ENCODE measurements around the gene SLC39A12. TPM values are rescaled to one million over a fixed set of nuclear protein-coding genes. Genes with fewer than 3 reads are reported as not detected.

The SLC39A12 gene
- total RNA-seq, 1 experiment from 2014 or later = not detected

GRCh38 chr10:18056583-18056982 lies 104.9 kb downstream of the SLC39A12 start:
- DNase-seq (ENCODE audit: low read depth) = no peak

DNA sequence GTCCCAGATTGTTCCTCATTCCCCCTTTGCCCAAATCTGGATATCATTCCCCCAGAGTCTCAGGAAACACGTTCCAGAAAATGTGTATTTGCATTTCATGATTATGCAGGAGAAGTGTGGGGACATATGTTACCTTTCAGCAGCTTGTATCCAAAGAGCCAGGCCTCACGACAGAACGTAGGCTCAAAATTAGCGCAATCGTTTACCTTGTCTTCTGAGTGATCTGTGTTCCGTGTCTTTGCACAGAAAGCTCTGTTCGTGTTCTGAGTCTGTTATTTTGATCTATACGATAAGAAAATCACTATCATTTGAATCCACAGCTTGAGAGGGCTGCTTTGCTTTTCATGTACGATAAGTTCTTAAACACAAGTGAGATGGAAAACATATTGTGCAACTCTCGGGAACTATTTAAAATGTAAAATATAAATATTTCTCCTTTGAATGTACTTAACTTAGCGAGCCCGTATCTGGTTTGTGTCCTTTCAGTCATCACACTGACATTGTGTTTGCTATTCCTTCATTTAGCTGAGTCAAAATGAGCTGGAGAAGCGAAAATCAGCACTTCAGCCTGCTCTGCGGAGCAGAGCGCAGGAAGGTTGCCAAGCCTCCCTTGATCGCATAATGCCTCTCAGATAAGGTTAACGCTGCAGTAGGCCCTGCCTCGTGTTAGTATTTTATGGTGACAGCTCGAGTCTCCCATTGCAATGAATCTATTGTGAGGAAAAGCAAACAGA lies 108.3 kb downstream of the SLC39A12 start:
- no peak for DNase-seq (ENCODE audit: low read depth)

DNA sequence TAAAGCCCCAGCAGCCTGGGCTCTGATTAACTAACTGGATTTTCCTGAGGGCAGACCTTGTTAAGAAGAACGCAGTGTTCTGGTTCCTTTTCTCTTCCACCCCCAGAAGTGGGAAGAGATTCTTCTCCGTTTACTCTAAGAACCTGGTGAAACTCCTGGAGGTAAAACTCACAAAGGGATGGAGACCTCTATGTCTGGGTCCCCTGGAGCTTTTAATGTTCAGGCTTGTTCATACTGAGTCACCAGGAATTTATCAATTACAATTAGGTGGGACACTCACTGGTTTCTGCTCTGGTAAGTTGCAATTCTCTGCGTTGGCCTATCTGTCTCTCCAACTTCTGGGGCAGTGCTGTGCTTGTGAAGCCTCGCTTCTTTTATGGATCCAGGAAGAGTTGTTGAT lies 115.2 kb downstream of the SLC39A12 start:
- DNase-seq (ENCODE audit: low read depth) = no peak

- DNase-seq (ENCODE audit: low read depth) = no peak
These were observed 116.7 kb downstream of the SLC39A12 start for GRCh38 chr10:18068401-18068800.

- no peak for DNase-seq (ENCODE audit: low read depth)
These were observed 119.9 kb downstream of the SLC39A12 start for GRCh38 chr10:18071591-18071990.

DNA sequence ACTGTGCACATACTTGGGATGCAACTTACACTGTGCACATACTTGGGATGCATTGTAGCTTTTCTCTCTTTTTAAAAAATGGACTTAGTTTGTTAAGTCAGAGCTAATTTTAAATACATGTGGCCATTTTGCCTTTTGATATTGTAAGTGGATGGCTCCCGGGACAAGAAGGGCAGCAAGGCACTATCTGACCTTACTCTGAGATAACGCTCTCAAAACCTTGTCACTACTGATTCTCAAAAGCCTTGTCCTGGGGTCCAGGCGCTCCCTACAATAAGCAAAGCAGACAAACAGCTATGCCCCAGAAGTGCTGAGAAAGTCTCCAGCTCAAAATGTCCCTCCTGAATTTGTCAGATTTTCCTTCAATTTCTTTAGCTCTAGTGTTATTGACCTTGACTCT lies 121.6 kb downstream of the SLC39A12 start:
- no peak for DNase-seq (ENCODE audit: low read depth)

- no peak for DNase-seq (ENCODE audit: low read depth)
These were observed 124.2 kb downstream of the SLC39A12 start for GRCh38 chr10:18075881-18076280.

GRCh38 chr10:18079665-18080295 lies 128.1 kb downstream of the SLC39A12 start:
- no peak for DNase-seq (ENCODE audit: low read depth)

DNA sequence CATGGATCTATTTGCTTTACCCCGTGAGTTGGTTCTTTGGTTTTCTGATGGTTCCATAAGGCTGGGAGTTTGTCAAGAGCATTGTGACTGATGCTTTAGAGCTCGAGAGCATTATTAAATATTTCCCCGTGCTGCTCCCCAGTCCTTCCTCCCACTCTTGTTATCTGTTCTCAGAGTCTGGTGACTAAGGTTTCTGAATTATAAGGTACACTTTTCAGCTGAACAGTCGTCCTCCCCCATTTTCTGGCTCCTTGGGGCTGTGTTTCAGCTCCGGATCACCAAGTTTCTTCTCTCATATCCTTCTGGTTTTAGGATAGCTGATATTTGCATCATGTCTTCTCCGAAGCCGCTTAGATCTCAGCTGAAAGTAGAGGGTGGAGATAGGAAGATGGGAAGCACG lies 130.7 kb downstream of the SLC39A12 start:
- no peak for DNase-seq (ENCODE audit: low read depth)

DNA sequence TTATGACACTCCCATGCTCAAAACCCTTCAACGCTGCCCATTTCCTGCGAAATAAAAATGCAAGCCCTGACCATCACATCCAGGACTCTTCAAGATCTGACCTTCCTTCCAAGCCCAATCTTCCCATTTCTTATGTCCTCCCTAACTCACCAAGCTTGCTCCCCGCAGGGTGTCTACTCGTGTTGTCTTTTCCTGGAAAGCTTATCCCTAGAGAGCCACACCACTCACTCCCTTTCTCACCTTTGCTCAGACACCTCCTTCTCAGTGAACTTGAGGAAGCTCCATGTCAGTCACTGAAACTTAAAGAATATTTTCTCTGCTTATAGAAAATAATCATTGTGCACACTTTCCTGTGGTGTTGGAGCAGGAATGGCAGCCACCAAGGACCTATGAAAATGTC lies 134.1 kb downstream of the SLC39A12 start:
- DNase-seq (ENCODE audit: low read depth) = no peak

DNA sequence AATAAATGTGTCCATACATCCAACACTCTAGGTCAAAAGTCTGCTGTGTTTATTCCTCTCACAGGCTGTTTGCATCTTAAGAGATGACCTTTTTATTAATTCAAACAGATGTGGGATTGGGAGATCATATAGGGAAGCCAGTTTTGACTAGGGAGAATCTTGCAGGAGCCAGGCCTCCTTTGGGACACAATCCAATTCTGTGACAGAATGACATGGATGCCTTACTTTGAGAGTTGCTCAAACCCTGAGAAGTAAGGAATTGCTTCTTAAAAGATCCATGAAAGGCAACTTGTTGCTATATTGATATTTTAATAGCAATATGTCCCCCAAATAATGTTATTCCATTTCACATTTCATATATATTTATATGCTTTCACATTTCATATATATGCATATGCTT lies 135.0 kb downstream of the SLC39A12 start:
- no peak for DNase-seq (ENCODE audit: low read depth)

DNA sequence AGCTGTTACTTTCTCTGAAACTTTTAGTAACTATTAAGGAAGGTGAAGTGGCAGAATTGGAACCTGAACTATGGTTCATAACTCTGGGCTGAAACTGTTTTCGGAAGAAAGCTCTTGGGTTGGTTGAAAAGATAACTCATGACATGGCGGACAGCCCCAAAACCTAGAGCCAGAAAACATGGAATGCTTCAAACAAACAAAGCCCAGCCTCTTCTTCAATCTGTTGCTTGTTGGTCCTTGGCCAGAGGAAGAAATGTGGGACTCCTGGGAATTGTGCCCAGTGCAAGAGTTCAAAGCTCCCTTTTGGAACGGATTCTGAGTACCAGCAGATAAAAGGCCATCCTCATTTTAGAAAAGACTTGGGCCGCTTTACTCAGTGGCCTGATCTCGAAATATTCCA lies 135.6 kb downstream of the SLC39A12 start:
- DNase-seq (ENCODE audit: low read depth) = no peak

Other genes starting within 250 kb of the SLC39A12 start
- 0.10 and 0.12 TPM in 2 replicates for gene TMEM236, start 199.7 kb upstream of the SLC39A12 start, total RNA-seq (2014; rRNA removed; shearing (Covaris generic))
- gene MRC1, start 142.6 kb upstream of the SLC39A12 start, total RNA-seq (2014; rRNA removed; shearing (Covaris generic)) = not detected in 2 replicates
- gene CACNB2, start 188.5 kb downstream of the SLC39A12 start, total RNA-seq (2014; rRNA removed; shearing (Covaris generic)) = not detected in 2 replicates

Data from RPMI7951 (cell line).